ENCODE measurements around the gene SOSTDC1.

SOSTDC1 gene

GRCh38 chr7:16417906-16418305 lies 47.6 kb downstream of the SOSTDC1 start:
- no peak for DNase-seq

- DNase-seq: no peak
Observed at GRCh38 chr7:16416289-16417282, 49.0 kb downstream of the SOSTDC1 start.

GRCh38 chr7:16412274-16413254 lies 53.0 kb downstream of the SOSTDC1 start:
- no peak for DNase-seq
